HL-60/S4 (cell line): Measurements from ENCODE around the gene RFTN1.

ENCODE experiments used
- in situ Hi-C: fragments of 300-500 bp; cut with MboI; formaldehyde crosslinking; loops from 2 replicates; pipeline ENCODE4 v1.14.3; 2022; ENCODE audit warnings: low sequenced_read_pairs

RFTN1 gene

GRCh38 chr3:16513141-16514020, at the start of gene RFTN1:
TSS of gene RFTN1 (minus strand) at chr3:16513699. CDS start at chr3:16493869, 19,830 bp downstream.
- in situ Hi-C loops, result no loop called here

- in situ Hi-C loops, result loop anchor here (10.0 kb wide), 1 partner anchor 285 kb away; no protein-coding TSS in a partner anchor
These were observed 46.3 kb upstream of the RFTN1 start for GRCh38 chr3:16559653-16560365.

- in situ Hi-C loops, result loop anchor here (10.0 kb wide), 1 partner anchor 279 kb away; no protein-coding TSS in a partner anchor
These were observed 40.6 kb upstream of the RFTN1 start for GRCh38 chr3:16554126-16554525.

- in situ Hi-C loops, result loop anchor here (10.0 kb wide), 1 partner anchor 278 kb away; no protein-coding TSS in a partner anchor
These were observed 39.3 kb upstream of the RFTN1 start for GRCh38 chr3:16552757-16553156.

- in situ Hi-C loops, result loop anchor here (10.0 kb wide), 1 partner anchor 277 kb away; no protein-coding TSS in a partner anchor
These were observed 38.0 kb upstream of the RFTN1 start for GRCh38 chr3:16551342-16551976.

- in situ Hi-C loops, result loop anchor here (10.0 kb wide), 1 partner anchor 276 kb away; no protein-coding TSS in a partner anchor
These were observed 37.3 kb upstream of the RFTN1 start for GRCh38 chr3:16550676-16551341.

GRCh38 chr3:16550305-16550675, 36.8 kb upstream of the RFTN1 start:
- in situ Hi-C loops, result loop anchor here (10.0 kb wide), 1 partner anchor 275 kb away; no protein-coding TSS in a partner anchor

- in situ Hi-C loops, result no loop called here
These were observed 35.2 kb upstream of the RFTN1 start for GRCh38 chr3:16548721-16549120.

- in situ Hi-C loops, result no loop called here
These were observed 34.3 kb upstream of the RFTN1 start for GRCh38 chr3:16547561-16548357.

- in situ Hi-C loops, result no loop called here
These were observed 32.9 kb upstream of the RFTN1 start for GRCh38 chr3:16546186-16547010.

- in situ Hi-C loops, result no loop called here
These were observed 32.1 kb upstream of the RFTN1 start for GRCh38 chr3:16545413-16546185.

- in situ Hi-C loops, result no loop called here
These were observed 29.9 kb upstream of the RFTN1 start for GRCh38 chr3:16543242-16543864.

- in situ Hi-C loops, result no loop called here
These were observed 25.0 kb upstream of the RFTN1 start for GRCh38 chr3:16538507-16538906.

GRCh38 chr3:16536996-16537395, 23.5 kb upstream of the RFTN1 start:
- in situ Hi-C loops, result no loop called here

GRCh38 chr3:16536344-16536663, 22.8 kb upstream of the RFTN1 start:
- in situ Hi-C loops, result no loop called here

GRCh38 chr3:16534640-16535262, 21.3 kb upstream of the RFTN1 start:
- in situ Hi-C loops, result no loop called here

GRCh38 chr3:16533928-16534574, 20.6 kb upstream of the RFTN1 start:
- in situ Hi-C loops, result no loop called here
